Mesothelial cell of epicardium (in vitro differentiated cells): ENCODE results near the gene KCNH8. TPM values are rescaled to one million over a fixed set of nuclear protein-coding genes. Genes with fewer than 3 reads are reported as not detected.

Experiments
- DNase-seq, 2 experiments: peaks; one replicate each; pipeline ENCODE4 v3.0.0; 2021; ENCODE audit warnings: low spot score in 2 of 2; ENCODE audit not compliant: unreplicated experiment in 2 of 2
- H3K27ac Mint-ChIP-seq: 2 replicates; pipeline ENCODE4 v1.8.0; 2021; ENCODE audit warnings: mixed read lengths
- H3K27me3 Mint-ChIP-seq: 2 replicates; pipeline ENCODE4 v1.8.0; 2021; ENCODE audit warnings: low read depth, mixed read lengths
- H3K36me3 Mint-ChIP-seq: 2 replicates; pipeline ENCODE4 v1.8.0; 2021; ENCODE audit warnings: mixed read lengths
- H3K4me1 Mint-ChIP-seq: 2 replicates; pipeline ENCODE4 v1.8.0; 2021; ENCODE audit warnings: mixed read lengths
- H3K4me3 Mint-ChIP-seq: 2 replicates; pipeline ENCODE4 v1.8.0; 2021; ENCODE audit warnings: mild to moderate bottlenecking, moderate library complexity, mixed read lengths
- H3K9me3 Mint-ChIP-seq: 2 replicates; pipeline ENCODE4 v1.8.0; 2021; ENCODE audit warnings: mixed read lengths
- CTCF ChIP-seq: fragments of 200-600 bp; sonication (generic); IDR thresholded peaks from one replicate; pipeline ENCODE4 v1.5.0; 2021; ENCODE audit warnings: antibody characterized with exemption; ENCODE audit not compliant: unreplicated experiment
- total RNA-seq: library from RNA; stranded (reverse); gene quantifications from 3 replicates; pipeline ENCODE4 v1.2.1, GENCODE V29; 2021

The KCNH8 gene
- total RNA-seq, 1 donor from 2014 or later, result 1.6 TPM

GRCh38 chr3:19457449-19457848 lies 309.1 kb downstream of the KCNH8 start:
- DNase-seq, result no peak
- H3K4me1 Mint-ChIP-seq, result peaks cover 16% of the 10 kb centered on the region
- H3K27ac Mint-ChIP-seq, result no peak overlapping the region
- no peak overlapping the region for H3K4me3 Mint-ChIP-seq
- H3K9me3 Mint-ChIP-seq, result peaks cover 8% of the 10 kb centered on the region
- no peaks in the 10 kb centered on the region for H3K36me3 Mint-ChIP-seq
- no peak for TF ChIP-seq CTCF
- no peaks in the 10 kb centered on the region for H3K27me3 Mint-ChIP-seq

GRCh38 chr3:19467761-19468160 lies 319.5 kb downstream of the KCNH8 start:
- peaks cover 1% of the 10 kb centered on the region for H3K36me3 Mint-ChIP-seq

GRCh38 chr3:19471138-19471537 lies 322.8 kb downstream of the KCNH8 start:
- no peak for DNase-seq
- Mint-ChIP-seq H3K9me3 (peaks cover 12% of the 10 kb centered on the region), H3K4me3 (no peak overlapping the region), H3K27me3 (no peaks in the 10 kb centered on the region), H3K27ac (no peak overlapping the region), H3K4me1 (peaks cover 4% of the 10 kb centered on the region), H3K36me3 (peaks cover 1% of the 10 kb centered on the region)
- TF ChIP-seq CTCF, result no peak

More at GRCh38 chr3:19467761-19468160, 319.5 kb downstream of the KCNH8 start:
- Mint-ChIP-seq H3K27ac (peak overlapping the region; percentile 43), H3K9me3 (peaks cover 17% of the 10 kb centered on the region), H3K27me3 (no peaks in the 10 kb centered on the region), H3K4me1 (peaks cover 4% of the 10 kb centered on the region), H3K4me3 (no peak overlapping the region)
- no peak for DNase-seq
- TF ChIP-seq CTCF, result no peak

GRCh38 chr3:19473971-19474580 lies 325.8 kb downstream of the KCNH8 start:
- peaks cover 17% of the 10 kb centered on the region for H3K9me3 Mint-ChIP-seq
- H3K4me3 Mint-ChIP-seq, result no peak overlapping the region
- H3K4me1 Mint-ChIP-seq, result no peaks in the 10 kb centered on the region
- no peak for DNase-seq
- no peaks in the 10 kb centered on the region for H3K27me3 Mint-ChIP-seq
- no peak overlapping the region for H3K27ac Mint-ChIP-seq
- peaks cover 1% of the 10 kb centered on the region for H3K36me3 Mint-ChIP-seq
- no peak for TF ChIP-seq CTCF

GRCh38 chr3:19476281-19476680 lies 328.0 kb downstream of the KCNH8 start:
- Mint-ChIP-seq H3K27me3 (no peaks in the 10 kb centered on the region), H3K27ac (no peak overlapping the region), H3K9me3 (peaks cover 17% of the 10 kb centered on the region), H3K36me3 (peaks cover 1% of the 10 kb centered on the region), H3K4me1 (no peaks in the 10 kb centered on the region), H3K4me3 (no peak overlapping the region)
- no peak for DNase-seq
- TF ChIP-seq CTCF, result no peak

GRCh38 chr3:19485267-19485666 lies 337.0 kb downstream of the KCNH8 start:
- no peak for TF ChIP-seq CTCF
- peaks cover 6% of the 10 kb centered on the region for H3K4me1 Mint-ChIP-seq
- no peak for DNase-seq
- no peaks in the 10 kb centered on the region for H3K27me3 Mint-ChIP-seq
- no peak overlapping the region for H3K27ac Mint-ChIP-seq
- no peaks in the 10 kb centered on the region for H3K36me3 Mint-ChIP-seq
- no peak overlapping the region for H3K4me3 Mint-ChIP-seq
- H3K9me3 Mint-ChIP-seq, result peaks cover 3% of the 10 kb centered on the region
